ENCODE results near the gene CBX7. TPM values are rescaled to one million over a fixed set of nuclear protein-coding genes. Genes with fewer than 3 reads are reported as not detected.

CBX7 gene
- total and polyA plus RNA-seq, 2 donors (not counting 3 experiments of a cell fraction or from before 2014, with no cell fraction given): 3.4 to 7.1 TPM

- dilution Hi-C loops (cut with MboI; ENCODE audit: extremely low pct_ligation_motif_present, low sequenced_read_pairs): no loop called here
- ChIA-PET POLR2A (interaction anchor here (0.6 kb wide), 1 partner anchor 225 kb away, joined by 3 read pairs; the partner anchor contains the start of gene SYNGR1), CTCF (interaction anchor here (1.3 to 1.8 kb wide), 4 partner anchors 10 to 357 kb away, joined by 3 to 8 read pairs (median 4); partner anchors contain the start of gene CBX7)
- DNase-seq (ENCODE audit: low read depth, low spot score) (no peak), FAIRE-seq (no peak)
- peaks cover under 1 to 4% of the 10 kb centered on the region in 2 experiments for H3K27me3 ChIP-seq (ENCODE audit: control insufficient read depth in 2 of 2, insufficient read depth in 2 of 2, low read length in 2 of 2)
- TF ChIP-seq JUN (IDR thresholded peaks at IDR 0.05; ENCODE audit: borderline replicate concordance, insufficient read depth, insufficient read length, low read depth) (no peak), MYC (IDR thresholded peaks at IDR 0.05; ENCODE audit: low read depth, low read length) (no peak), EZH2 (IDR thresholded peaks at IDR 0.05; ENCODE audit: borderline replicate concordance, low read depth, low read length, severe bottlenecking) (no peak), POLR2A (IDR thresholded peaks at IDR 0.05; ENCODE audit: low read depth, low read length) (no peak), GATA2 (IDR thresholded peaks at IDR 0.05; ENCODE audit: insufficient read depth, insufficient read length, low read depth, low read length) (no peak), POLR2AphosphoS5 (IDR thresholded peaks at IDR 0.05; ENCODE audit: insufficient read depth, low read depth, low read length) (no peak), FOS (IDR thresholded peaks at IDR 0.05; ENCODE audit: borderline replicate concordance, insufficient read depth, low read length) (no peak), CTCF (IDR thresholded peaks at IDR 0.05; ENCODE audit: extremely low read depth in 1 of 2, insufficient read depth in 1 of 2, low read depth in 1 of 2, low read length in 2 of 2) (no peak), MAX (IDR thresholded peaks at IDR 0.05; ENCODE audit: insufficient read depth, insufficient read length) (no peak)
- no peak overlapping the region for H3K4me3 ChIP-seq (replicated peaks in 1 of 3; ENCODE audit: insufficient read depth in 1 of 3, low read depth in 1 of 3, low read length in 3 of 3)
- no peaks in the 10 kb centered on the region for H3K36me3 ChIP-seq (ENCODE audit: control insufficient read depth in 2 of 2, extremely low read depth in 1 of 2, insufficient read depth in 2 of 2, low read length in 2 of 2)
- H2AFZ ChIP-seq (ENCODE audit: low read depth, low read length): no peak overlapping the region
- no peak overlapping the region for H3K4me2 ChIP-seq (ENCODE audit: insufficient read depth, low read length)
- intact Hi-C loops (cut with micrococcal nuclease): no loop called here
- no TSS peak for BruUV-seq (replicated peaks)
- H3K79me2 ChIP-seq (ENCODE audit: control insufficient read depth, insufficient read depth, low read length): no peaks in the 10 kb centered on the region
- no peaks in the 10 kb centered on the region for H3K9me1 ChIP-seq (replicated peaks; ENCODE audit: control insufficient read depth, extremely low read depth, insufficient read depth, low read length)
- no peaks in the 10 kb centered on the region for H4K20me1 ChIP-seq (replicated peaks; ENCODE audit: control insufficient read depth, extremely low read depth, insufficient read depth, low read length)
- H3K27ac ChIP-seq (ENCODE audit: insufficient read depth, low read depth, low read length): no peak overlapping the region
- H3K9me3 ChIP-seq (replicated peaks; ENCODE audit: control insufficient read depth, insufficient read depth, low read length): no peaks in the 10 kb centered on the region
- no peaks in the 10 kb centered on the region for H3K4me1 ChIP-seq (ENCODE audit: control insufficient read depth, extremely low read depth, insufficient read depth, low read length)
- no peak overlapping the region for H3K9ac ChIP-seq (replicated peaks; ENCODE audit: extremely low read depth, insufficient read depth, low read length)
Measured at GRCh38 chr22:39125622-39126021, 26.9 kb downstream of the CBX7 start.

Data from endothelial cell of umbilical vein (primary cell).